Measurements from ENCODE around the gene PVALB. TPM values are rescaled to one million over a fixed set of nuclear protein-coding genes. Genes with fewer than 3 reads are reported as not detected.

The PVALB gene
- total and polyA plus RNA-seq, 2 of the 4 experiments (the other 2 are of a cell fraction), result not detected

- intact Hi-C loops (cut with micrococcal nuclease), result no loop called here
- 29% methylated on average over 4 of the region's 17 CpGs; no CpG with 5 or more reads in 1 of the 2 experiments for WGBS, 2 experiments (ENCODE audit: extremely low coverage in 2 of 2, insufficient read length in 1 of 2)
Measured at GRCh38 chr22:36787204-36787988, 29.4 kb downstream of the PVALB start.

More at GRCh38 chr22:36787204-36787988, 29.4 kb downstream of the PVALB start:
- Histone ChIP-seq H2AK9ac (replicated peaks; ENCODE audit: low read depth, low read length, poor library complexity) (no peak overlapping the region), H3K27me3 (ENCODE audit: control insufficient read depth, insufficient read depth, low read length) (peaks cover 58% of the 10 kb centered on the region), H4K5ac (ENCODE audit: low read depth, low read length) (no peak overlapping the region), H3K14ac (replicated peaks; ENCODE audit: low read depth, low read length) (no peak overlapping the region), H3K4ac (ENCODE audit: low read depth, low read length) (no peak overlapping the region), H3K18ac (ENCODE audit: low read depth, low read length) (no peak overlapping the region), H2BK15ac (ENCODE audit: low read depth, low read length) (no peak overlapping the region), H3K9me3 (ENCODE audit: control insufficient read depth, insufficient read depth, low read length) (no peaks in the 10 kb centered on the region), H2BK120ac (ENCODE audit: low read depth, low read length) (no peak overlapping the region), H2BK20ac (ENCODE audit: low read depth, low read length) (no peak overlapping the region), H3K4me2 (ENCODE audit: low read depth, low read length) (no peak overlapping the region), H3K36me3 (ENCODE audit: control insufficient read depth, insufficient read depth, low read length) (no peaks in the 10 kb centered on the region), H3K79me1 (ENCODE audit: low read depth in 1 of 2, low read length in 2 of 2) (no peaks in the 10 kb centered on the region), H4K20me1 (ENCODE audit: insufficient read depth, low read length) (no peaks in the 10 kb centered on the region), H3K4me1 (ENCODE audit: control insufficient read depth, insufficient read depth, low read length) (no peaks in the 10 kb centered on the region), H2BK5ac (ENCODE audit: low read depth, low read length, poor library complexity, severe bottlenecking) (no peak overlapping the region), H2AK5ac (ENCODE audit: low read depth, low read length) (no peak overlapping the region), H3K56ac (ENCODE audit: extremely low read depth, insufficient read depth, low read length) (no peak overlapping the region), H4K8ac (ENCODE audit: low read depth in 2 of 2, low read length in 2 of 2) (no peak overlapping the region), H3K9ac (ENCODE audit: low read depth, low read length) (no peak overlapping the region), H3K4me3 (ENCODE audit: insufficient read depth, low read depth, low read length) (no peak overlapping the region), H4K91ac (ENCODE audit: insufficient read depth, low read depth, low read length) (no peak overlapping the region), H2AFZ (replicated peaks; ENCODE audit: low read length, poor library complexity) (no peak overlapping the region), H3K27ac (ENCODE audit: insufficient read depth, low read length) (no peak overlapping the region), H3K23ac (ENCODE audit: low read depth, low read length) (no peak overlapping the region), H3K9me1 (ENCODE audit: insufficient read depth, low read length) (no peaks in the 10 kb centered on the region)
- CTCF ChIA-PET, result interaction anchor here (1.1 kb wide), 1 partner anchor 69 kb away, joined by 4 read pairs; no protein-coding TSS in a partner anchor
- in situ Hi-C loops (cut with MboI; ENCODE audit: low sequenced_read_pairs) (no loop called here), dilution Hi-C loops (cut with HindIII; ENCODE audit: low sequenced_read_pairs, unreplicated experiment) (no loop called here)
- no peak for ATAC-seq (ENCODE audit: low read depth)
- no peak for DNase-seq
- no TSS peak for BruUV-seq (replicated peaks)
- POLR2A ChIA-PET (ENCODE audit: unreplicated experiment), result no interaction called here
- no peak for TF ChIP-seq SMC3 (IDR thresholded peaks at IDR 0.05; ENCODE audit: low read depth, low read length)
- no peak for TF ChIP-seq MXI1 (IDR thresholded peaks at IDR 0.05; ENCODE audit: borderline replicate concordance, low read depth, low read length)
- no peak for TF ChIP-seq CTCF (conservative IDR thresholded peaks at IDR 0.05; ENCODE audit: low read depth, low read length)
- no peak for TF ChIP-seq ELK1 (IDR thresholded peaks at IDR 0.05; ENCODE audit: borderline replicate concordance, low read depth, low read length)
- no peak for TF ChIP-seq MAFK (IDR thresholded peaks at IDR 0.05; ENCODE audit: low read depth, low read length)
